Measurements from ENCODE around the gene LIMCH1.

GRCh38 chr4:41640906-41641305 lies 102.9 kb downstream of the LIMCH1 start:
- TF ChIP-seq SPI1 (IDR thresholded peaks at IDR 0.05; ENCODE audit: low read depth, low read length) (no peak), POLR2A (IDR thresholded peaks at IDR 0.05; ENCODE audit: low read depth, low read length) (no peak), TAF1 (IDR thresholded peaks at IDR 0.05; ENCODE audit: low read depth, low read length) (no peak), POLR2AphosphoS5 (IDR thresholded peaks at IDR 0.05; ENCODE audit: low read depth, low read length) (no peak), PAX5 (IDR thresholded peaks at IDR 0.05; ENCODE audit: insufficient read depth, low read length, severe bottlenecking) (no peak)

Measured in GM12891 (cell line).